HUES6 (cell line): ENCODE results near the gene GPR152.
"Not testable (repeated sequence)": the region's sequence is repeated elsewhere in the genome, so short reads cannot be mapped to it uniquely, and the experiment has no call there.

ENCODE experiments used
- H3K27ac ChIP-seq: 2 replicates; pipeline ENCODE4 v1.7.0; 2013; ENCODE audit warnings: low read depth, mild to moderate bottlenecking, low read length, inconsistent platforms
- H3K27me3 ChIP-seq: 2 replicates; pipeline ENCODE4 v1.6.1; 2013; ENCODE audit warnings: low read length; ENCODE audit not compliant: control insufficient read depth, insufficient read depth
- H3K36me3 ChIP-seq: 2 replicates; pipeline ENCODE4 v1.6.1; 2013; ENCODE audit warnings: low read length; ENCODE audit not compliant: control insufficient read depth, insufficient read depth
- H3K4me1 ChIP-seq: 2 replicates; pipeline ENCODE4 v1.6.1; 2013; ENCODE audit warnings: low read length; ENCODE audit not compliant: control insufficient read depth, insufficient read depth
- H3K4me3 ChIP-seq: 2 replicates; pipeline ENCODE4 v1.5.1; 2013; ENCODE audit warnings: low read depth, low read length
- H3K9ac ChIP-seq: one replicate; pipeline ENCODE4 v1.6.1; 2013; ENCODE audit warnings: mild to moderate bottlenecking, low read length
- H3K9me3 ChIP-seq: 2 replicates; pipeline ENCODE4 v1.6.1; 2013; ENCODE audit warnings: low read depth, low read length; ENCODE audit not compliant: control insufficient read depth, insufficient read depth

Gene GPR152

GRCh38 chr11:67408437-67409200 lies 43.9 kb downstream of the GPR152 start:
- no peaks in the 10 kb centered on the region for H3K9me3 ChIP-seq
- peaks cover 13% of the 10 kb centered on the region for H3K4me1 ChIP-seq
- no peak overlapping the region for H3K9ac ChIP-seq
- H3K4me3 ChIP-seq, result no peak overlapping the region
- H3K36me3 ChIP-seq, result no peaks in the 10 kb centered on the region
- H3K27ac ChIP-seq, result no peak overlapping the region
- H3K27me3 ChIP-seq, result peaks cover 19% of the 10 kb centered on the region

- no peaks in the 10 kb centered on the region for H3K36me3 ChIP-seq
- H3K4me3 ChIP-seq, result no peak overlapping the region
- H3K9ac ChIP-seq, result no peak overlapping the region
- H3K4me1 ChIP-seq, result peaks cover 13% of the 10 kb centered on the region
- H3K27me3 ChIP-seq, result peaks cover 11% of the 10 kb centered on the region
- H3K9me3 ChIP-seq, result no peaks in the 10 kb centered on the region
- H3K27ac ChIP-seq, result no peak overlapping the region
Measured at GRCh38 chr11:67407688-67408163, 44.8 kb downstream of the GPR152 start.

- Histone ChIP-seq H3K9me3 (no peaks in the 10 kb centered on the region), H3K27me3 (peaks cover 6% of the 10 kb centered on the region; the same call in 1 of the 2 replicates), H3K36me3 (no peaks in the 10 kb centered on the region), H3K4me1 (peaks cover 16% of the 10 kb centered on the region), H3K9ac (no peak overlapping the region), H3K4me3 (no peak overlapping the region), H3K27ac (no peak overlapping the region)
Measured at GRCh38 chr11:67406969-67407687, 45.4 kb downstream of the GPR152 start.

GRCh38 chr11:67406420-67406968 lies 46.0 kb downstream of the GPR152 start:
- Histone ChIP-seq H3K27me3 (0 out of 2 replicates have a peak, but pooled peaks cover 2% of the 10 kb centered on the region), H3K4me3 (no peak overlapping the region), H3K9ac (no peak overlapping the region), H3K27ac (no peak overlapping the region), H3K9me3 (no peaks in the 10 kb centered on the region), H3K4me1 (peaks cover 18% of the 10 kb centered on the region), H3K36me3 (no peaks in the 10 kb centered on the region)

GRCh38 chr11:67405688-67406339 lies 46.7 kb downstream of the GPR152 start:
- no peak overlapping the region for H3K4me3 ChIP-seq
- no peaks in the 10 kb centered on the region for H3K27me3 ChIP-seq
- no peak overlapping the region for H3K27ac ChIP-seq
- H3K9ac ChIP-seq, result no peak overlapping the region
- no peaks in the 10 kb centered on the region for H3K36me3 ChIP-seq
- H3K9me3 ChIP-seq, result no peaks in the 10 kb centered on the region
- H3K4me1 ChIP-seq, result peaks cover 17% of the 10 kb centered on the region

GRCh38 chr11:67405196-67405567 lies 47.3 kb downstream of the GPR152 start:
- no peak overlapping the region for H3K4me3 ChIP-seq
- no peak overlapping the region for H3K9ac ChIP-seq
- no peaks in the 10 kb centered on the region for H3K27me3 ChIP-seq
- no peaks in the 10 kb centered on the region for H3K9me3 ChIP-seq
- peaks cover 4% of the 10 kb centered on the region; the same call in 1 of the 2 replicates for H3K36me3 ChIP-seq
- no peak overlapping the region for H3K27ac ChIP-seq
- H3K4me1 ChIP-seq, result peaks cover 17% of the 10 kb centered on the region

GRCh38 chr11:67404515-67405195 lies 47.9 kb downstream of the GPR152 start:
- H3K27ac ChIP-seq, result no peak overlapping the region
- H3K4me1 ChIP-seq, result peaks cover 15% of the 10 kb centered on the region

GRCh38 chr11:67403085-67403484 lies 49.4 kb downstream of the GPR152 start:
- H3K4me1 ChIP-seq, result peaks cover 15% of the 10 kb centered on the region
- H3K4me3 ChIP-seq, H3K27ac ChIP-seq, H3K27me3 ChIP-seq, H3K9me3 ChIP-seq, H3K9ac ChIP-seq: not testable (repeated sequence)
- H3K36me3 ChIP-seq, result peaks cover 23% of the 10 kb centered on the region

More at GRCh38 chr11:67404515-67405195, 47.9 kb downstream of the GPR152 start:
- Histone ChIP-seq H3K27me3 (no peaks in the 10 kb centered on the region), H3K9me3 (no peaks in the 10 kb centered on the region), H3K4me3 (no peak overlapping the region), H3K36me3 (peaks cover 7% of the 10 kb centered on the region; the same call in 1 of the 2 replicates), H3K9ac (no peak overlapping the region)

- H3K36me3 ChIP-seq, result peaks cover 30% of the 10 kb centered on the region
- H3K4me3 ChIP-seq, result peak overlapping the region; percentile 33
- peak overlapping the region; percentile 59; the same call in 1 of the 2 replicates for H3K27ac ChIP-seq
- peaks cover 20% of the 10 kb centered on the region for H3K4me1 ChIP-seq
- not testable (repeated sequence) for H3K27me3 ChIP-seq, H3K9ac ChIP-seq, H3K9me3 ChIP-seq
Measured at GRCh38 chr11:67402192-67402839, 50.2 kb downstream of the GPR152 start.
